HFFc6 (cell line): Measurements from ENCODE around the gene LPCAT2. TPM values are rescaled to one million over a fixed set of nuclear protein-coding genes. Genes with fewer than 3 reads are reported as not detected.

Experiments used
- DNase-seq: peaks from one replicate; pipeline ENCODE4 v3.0.0-alpha.2; 2018
- H3K27ac Mint-ChIP-seq: 2 replicates; pipeline ENCODE4 v1.8.0; 2020; ENCODE audit warnings: mild to moderate bottlenecking, mixed read lengths
- H3K27me3 Mint-ChIP-seq: 2 replicates; pipeline ENCODE4 v1.8.0; 2021; ENCODE audit warnings: mild to moderate bottlenecking, moderate library complexity, mixed read lengths; ENCODE audit not compliant: insufficient read depth
- H3K36me3 Mint-ChIP-seq: 2 replicates; pipeline ENCODE4 v1.8.0; 2021; ENCODE audit warnings: low read depth, mixed read lengths
- H3K4me1 Mint-ChIP-seq: 2 replicates; pipeline ENCODE4 v1.8.0; 2020; ENCODE audit warnings: low read depth, mixed read lengths
- H3K4me3 Mint-ChIP-seq: 2 replicates; pipeline ENCODE4 v1.8.0; 2020; ENCODE audit warnings: mild to moderate bottlenecking, moderate library complexity, mixed read lengths
- H3K9me3 Mint-ChIP-seq: 2 replicates; pipeline ENCODE4 v1.8.0; 2020; ENCODE audit warnings: mild to moderate bottlenecking, mixed read lengths
- CTCF ChIP-seq: fragments of 200-600 bp; sonication (generic); IDR thresholded peaks from 2 replicates; pipeline ENCODE4 v1.5.0; 2021; ENCODE audit warnings: antibody characterized with exemption, mild to moderate bottlenecking
- long read RNA-seq: library from polyadenylated mRNA; unstranded; transcript quantifications from one replicate; pipeline ENCODE4 v2.0.0, GENCODE V29; 2019
- total RNA-seq, 6 experiments: library from RNA; stranded (reverse); fragmentation: NEBNext Ultra II Directional; extraction: Animal tissue kit (Norgen Biotek cat#: 25700); gene quantifications; 2 replicates in 1 of 6; 3 replicates in 5 of 6; pipeline ENCODE4 v1.2.3, GENCODE V29; 2021

LPCAT2 gene, protein sequence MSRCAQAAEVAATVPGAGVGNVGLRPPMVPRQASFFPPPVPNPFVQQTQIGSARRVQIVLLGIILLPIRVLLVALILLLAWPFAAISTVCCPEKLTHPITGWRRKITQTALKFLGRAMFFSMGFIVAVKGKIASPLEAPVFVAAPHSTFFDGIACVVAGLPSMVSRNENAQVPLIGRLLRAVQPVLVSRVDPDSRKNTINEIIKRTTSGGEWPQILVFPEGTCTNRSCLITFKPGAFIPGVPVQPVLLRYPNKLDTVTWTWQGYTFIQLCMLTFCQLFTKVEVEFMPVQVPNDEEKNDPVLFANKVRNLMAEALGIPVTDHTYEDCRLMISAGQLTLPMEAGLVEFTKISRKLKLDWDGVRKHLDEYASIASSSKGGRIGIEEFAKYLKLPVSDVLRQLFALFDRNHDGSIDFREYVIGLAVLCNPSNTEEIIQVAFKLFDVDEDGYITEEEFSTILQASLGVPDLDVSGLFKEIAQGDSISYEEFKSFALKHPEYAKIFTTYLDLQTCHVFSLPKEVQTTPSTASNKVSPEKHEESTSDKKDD
- 10 to 100 TPM; 22.3 to 36.1 (median 27.5) TPM for total RNA-seq
- long read RNA-seq, full-length matches to known transcripts = 16 of 32 reads
- long read RNA-seq, partial matches to known transcripts = 6 of 32 reads
- long read RNA-seq, other reads (novel, unspliced or antisense) = 10 of 32 reads

DNA sequence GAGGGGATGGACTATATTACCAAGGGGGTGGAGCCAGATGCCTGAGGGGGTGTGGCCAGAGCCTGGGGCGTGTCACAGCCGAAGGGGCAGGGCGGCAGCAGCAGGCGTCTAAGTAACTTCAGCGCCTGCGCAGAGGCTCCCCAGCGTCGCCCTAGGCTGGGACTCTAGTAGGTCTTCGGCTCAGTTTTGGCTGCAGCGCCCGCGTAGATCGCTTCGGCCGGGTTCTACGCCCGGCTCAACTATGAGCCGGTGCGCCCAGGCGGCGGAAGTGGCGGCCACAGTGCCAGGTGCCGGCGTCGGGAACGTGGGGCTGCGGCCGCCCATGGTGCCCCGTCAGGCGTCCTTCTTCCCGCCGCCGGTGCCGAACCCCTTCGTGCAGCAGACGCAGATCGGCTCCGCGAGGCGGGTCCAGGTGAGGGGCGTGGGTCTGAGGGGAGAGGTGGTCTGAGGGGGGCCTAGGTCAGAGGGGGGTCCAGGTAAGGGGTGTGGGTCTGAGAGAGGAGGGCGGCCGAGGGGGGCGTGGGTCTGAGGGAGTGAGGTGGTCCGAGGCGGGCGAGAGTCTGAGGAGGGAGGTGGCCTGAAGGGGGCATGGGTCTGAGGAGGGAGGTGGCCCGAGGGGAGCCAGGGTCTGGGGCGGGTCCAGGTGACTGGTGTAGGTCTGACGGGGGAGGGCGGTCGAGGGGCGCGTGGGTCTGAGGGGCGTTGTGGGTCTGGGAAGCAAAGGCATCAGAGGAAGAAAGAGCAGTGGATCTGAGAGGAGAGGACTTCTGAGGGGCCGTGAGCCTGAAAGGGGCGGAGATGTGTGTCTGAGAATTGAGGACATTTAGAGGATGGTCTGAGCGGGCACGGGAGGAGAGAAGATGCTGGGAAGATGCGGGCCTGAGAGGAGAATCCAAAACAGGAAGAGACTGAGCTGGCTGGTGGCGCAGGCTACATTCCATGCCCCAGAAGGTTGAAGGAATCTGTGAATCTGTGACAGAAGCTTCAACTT is at the start of gene LPCAT2:
TSS of gene LPCAT2 (plus strand) at position 132 of the 991 bp plus-strand sequence. CDS start at position 242, 110 bp downstream.
- H3K27ac Mint-ChIP-seq = peak within 1 kb of the TSS; percentile 79
- peak within 1 kb of the TSS; percentile 89 for H3K4me3 Mint-ChIP-seq
- peaks cover 42% of the 10 kb centered on the region for H3K36me3 Mint-ChIP-seq
- H3K4me1 Mint-ChIP-seq = peaks cover 36% of the 10 kb centered on the region
- H3K9me3 Mint-ChIP-seq = peaks cover 13% of the 10 kb centered on the region
- peaks cover 4% of the 10 kb centered on the region; the same call in 1 of the 2 replicates for H3K27me3 Mint-ChIP-seq
- peak; percentile 20; the same call in 1 of the 2 replicates for TF ChIP-seq CTCF
- DNase-seq = peak; percentile 81

DNA sequence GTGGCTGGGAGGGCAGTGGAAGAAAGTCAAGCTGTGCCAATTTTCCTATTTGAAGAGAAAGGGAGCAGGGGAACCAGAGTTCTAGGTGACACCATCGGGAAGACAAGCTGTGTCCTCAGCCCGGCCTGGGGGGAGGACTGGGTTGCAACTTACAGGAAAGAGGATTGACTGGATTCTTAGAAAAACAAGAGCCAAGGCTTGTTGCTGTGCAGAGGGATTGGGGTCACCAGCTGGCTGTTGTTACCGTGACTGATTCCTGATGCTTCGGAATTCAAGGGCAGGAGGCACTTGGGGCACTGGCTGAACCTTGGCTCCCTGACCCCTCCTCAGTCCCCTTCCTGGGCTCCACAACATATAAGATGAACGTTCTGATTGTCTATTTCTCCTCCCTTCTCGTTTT is 46.6 kb upstream of the LPCAT2 start:
- TF ChIP-seq CTCF = no peak
- Mint-ChIP-seq H3K36me3 (no peaks in the 10 kb centered on the region), H3K9me3 (no peaks in the 10 kb centered on the region)

DNA sequence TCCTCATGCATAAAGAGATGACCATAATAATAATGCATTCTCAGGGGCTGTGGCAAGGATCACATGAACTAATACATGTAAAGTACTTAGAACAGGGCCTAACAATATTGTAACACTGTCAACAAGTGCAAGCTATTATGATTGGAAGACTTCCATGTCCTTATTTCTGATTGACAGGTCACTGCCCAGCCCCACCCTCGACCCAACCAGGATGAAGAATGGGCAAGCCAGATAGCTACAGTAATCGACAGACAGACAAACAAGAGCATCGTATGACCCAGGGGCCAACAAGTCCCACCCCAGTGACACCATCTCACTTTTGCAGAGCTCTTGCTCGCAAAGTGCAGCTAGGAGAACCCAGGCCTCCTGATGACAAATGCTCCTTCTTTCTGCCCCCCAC is 44.5 kb upstream of the LPCAT2 start:
- H3K9me3 Mint-ChIP-seq = no peaks in the 10 kb centered on the region
- H3K27ac Mint-ChIP-seq = no peak overlapping the region
- no peak overlapping the region for H3K4me3 Mint-ChIP-seq
- H3K27me3 Mint-ChIP-seq = peaks cover 9% of the 10 kb centered on the region
- no peak for TF ChIP-seq CTCF
- peaks cover 13% of the 10 kb centered on the region for H3K4me1 Mint-ChIP-seq
- no peaks in the 10 kb centered on the region for H3K36me3 Mint-ChIP-seq
- DNase-seq = no peak

More for the DNA sequence above, 46.6 kb upstream of the LPCAT2 start:
- no peak for DNase-seq
- Mint-ChIP-seq H3K4me1 (peaks cover 10% of the 10 kb centered on the region), H3K27me3 (peaks cover 12% of the 10 kb centered on the region), H3K4me3 (no peak overlapping the region), H3K27ac (no peak overlapping the region)

DNA sequence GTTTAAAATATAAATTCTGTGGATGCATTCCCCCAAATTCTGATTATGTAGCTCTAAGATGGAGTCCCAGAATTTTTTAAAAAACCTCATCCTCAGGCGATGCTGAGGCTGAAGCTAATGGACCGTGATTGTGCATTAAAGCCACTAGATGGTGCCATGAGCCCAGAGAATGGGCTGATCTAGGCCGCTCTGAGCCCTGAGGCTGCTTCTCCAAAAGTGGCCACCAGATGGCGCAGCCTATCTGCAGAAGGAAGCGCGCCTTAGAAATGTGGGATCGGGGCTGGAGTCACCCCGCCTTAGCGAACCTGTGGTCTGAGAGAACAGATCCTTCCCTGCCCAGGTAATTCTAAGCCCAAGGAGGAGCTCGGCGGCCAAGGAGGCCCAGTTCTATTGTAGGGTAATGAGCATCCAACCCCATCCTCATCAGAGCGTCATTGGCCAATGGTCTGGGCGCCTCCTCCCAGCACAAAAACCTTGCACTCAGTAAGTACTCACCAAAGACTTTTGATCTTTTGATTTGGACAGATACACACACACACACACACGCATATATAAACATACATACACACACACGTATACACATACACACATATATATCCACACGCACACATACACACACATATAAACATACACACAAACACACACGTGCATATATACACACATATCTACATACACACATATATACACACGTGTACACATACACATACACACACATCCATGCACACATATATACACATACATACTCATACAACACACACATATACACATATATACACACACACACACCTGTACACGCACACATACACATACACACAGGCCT is 43.6 kb upstream of the LPCAT2 start:
- peak; percentile 100 for TF ChIP-seq CTCF
- peak; percentile 72 for DNase-seq
- H3K9me3 Mint-ChIP-seq = no peaks in the 10 kb centered on the region

More for the DNA sequence above, 43.6 kb upstream of the LPCAT2 start:
- Mint-ChIP-seq H3K36me3 (no peaks in the 10 kb centered on the region), H3K27ac (no peak overlapping the region), H3K4me3 (peak overlapping the region; percentile 64), H3K27me3 (peaks cover 9% of the 10 kb centered on the region), H3K4me1 (peaks cover 22% of the 10 kb centered on the region)
